GM21723 (cell line): ENCODE measurements around the gene PCDHA2.
"Not testable (repeated sequence)": the region's sequence is repeated elsewhere in the genome, so short reads cannot be mapped to it uniquely, and the experiment has no call there.

Experiments used
- ATAC-seq: cut with Tn5 transposase; IDR thresholded peaks from one replicate; pipeline ENCODE4 v1.9.1; 2021; ENCODE audit warnings: mild to moderate bottlenecking, moderate library complexity; ENCODE audit not compliant: unreplicated experiment

PCDHA2 gene

DNA sequence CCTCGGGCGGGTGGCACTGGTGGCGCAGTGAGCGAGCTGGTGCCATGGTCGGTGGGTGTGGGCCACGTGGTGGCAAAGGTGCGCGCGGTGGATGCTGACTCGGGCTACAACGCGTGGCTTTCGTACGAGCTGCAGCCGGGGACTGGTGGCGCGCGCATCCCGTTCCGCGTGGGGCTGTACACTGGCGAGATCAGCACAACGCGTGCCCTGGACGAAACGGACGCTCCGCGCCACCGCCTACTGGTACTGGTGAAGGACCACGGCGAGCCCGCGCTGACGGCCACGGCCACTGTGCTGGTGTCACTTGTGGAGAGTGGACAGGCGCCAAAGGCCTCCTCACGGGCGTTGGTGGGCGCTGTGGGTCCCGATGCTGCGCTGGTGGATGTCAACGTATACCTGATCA lies 14.2 kb downstream of the PCDHA2 start:
- ATAC-seq = no peak

- no peak for ATAC-seq
Measured at GRCh38 chr5:140821375-140822280, 27.0 kb downstream of the PCDHA2 start, which contains the start of gene PCDHA5. Gene PCDHA5 (plus strand): TSS chr5:140821613.

GRCh38 chr5:140822281-140822629 lies 27.6 kb downstream of the PCDHA2 start:
- ATAC-seq = no peak

- not testable (repeated sequence) for ATAC-seq
Measured at GRCh38 chr5:140822969-140823368, 28.3 kb downstream of the PCDHA2 start.

DNA sequence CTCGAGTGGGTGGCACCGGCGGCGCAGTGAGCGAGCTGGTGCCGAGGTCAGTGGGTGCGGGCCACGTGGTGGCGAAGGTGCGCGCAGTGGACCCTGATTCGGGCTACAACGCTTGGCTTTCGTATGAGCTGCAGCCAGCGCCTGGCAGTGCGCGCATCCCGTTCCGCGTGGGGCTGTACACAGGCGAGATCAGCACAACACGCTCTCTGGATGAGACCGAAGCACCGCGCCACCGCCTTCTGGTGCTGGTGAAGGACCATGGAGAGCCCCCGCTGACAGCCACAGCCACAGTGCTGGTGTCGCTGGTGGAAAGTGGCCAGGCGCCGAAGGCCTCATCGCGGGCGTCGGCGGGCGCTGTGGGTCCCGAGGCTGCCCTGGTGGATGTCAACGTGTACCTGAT lies 28.8 kb downstream of the PCDHA2 start:
- no peak for ATAC-seq

DNA sequence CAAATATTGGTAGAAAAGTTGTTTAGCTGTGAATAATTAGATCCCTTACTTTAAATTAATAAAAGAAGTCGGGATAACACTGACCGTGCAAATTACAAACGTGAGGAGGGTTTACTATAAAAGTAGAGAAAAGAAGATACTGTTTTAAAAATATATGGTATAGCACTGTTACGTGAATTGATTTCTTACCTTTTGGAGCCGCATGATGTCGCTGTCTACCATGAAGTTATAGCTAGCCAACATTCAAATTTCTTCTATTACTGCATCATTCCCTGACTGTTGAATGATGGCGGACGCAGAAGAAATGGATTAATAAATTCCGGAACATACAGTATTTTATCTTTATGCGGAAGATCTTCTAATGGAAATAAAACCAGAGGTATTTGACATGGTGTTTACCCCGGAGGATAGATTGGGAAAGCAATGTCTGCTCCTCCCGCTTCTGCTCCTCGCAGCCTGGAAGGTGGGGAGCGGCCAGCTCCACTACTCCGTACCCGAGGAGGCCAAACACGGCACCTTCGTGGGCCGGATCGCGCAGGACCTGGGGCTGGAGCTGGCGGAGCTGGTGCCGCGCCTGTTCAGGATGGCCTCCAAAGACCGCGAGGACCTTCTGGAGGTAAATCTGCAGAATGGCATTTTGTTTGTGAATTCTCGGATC lies 33.2 kb downstream of the PCDHA2 start, which contains the start of gene PCDHA6:
TSS of gene PCDHA6 (plus strand) at position 257 of the 658 bp plus-strand sequence. CDS start at position 389, 132 bp downstream.
- no peak for ATAC-seq

DNA sequence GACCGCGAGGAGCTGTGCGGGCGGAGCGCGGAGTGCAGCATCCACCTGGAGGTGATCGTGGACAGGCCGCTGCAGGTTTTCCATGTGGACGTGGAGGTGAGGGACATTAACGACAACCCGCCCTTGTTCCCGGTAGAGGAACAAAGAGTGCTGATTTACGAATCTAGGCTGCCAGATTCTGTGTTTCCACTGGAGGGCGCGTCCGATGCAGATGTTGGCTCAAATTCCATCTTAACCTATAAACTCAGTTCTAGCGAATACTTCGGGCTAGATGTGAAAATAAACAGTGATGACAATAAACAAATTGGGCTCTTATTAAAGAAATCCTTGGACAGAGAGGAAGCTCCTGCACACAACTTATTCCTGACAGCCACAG lies 33.7 kb downstream of the PCDHA2 start:
- no peak for ATAC-seq

GRCh38 chr5:140829511-140830501 lies 35.2 kb downstream of the PCDHA2 start:
- ATAC-seq = not testable (repeated sequence)

DNA sequence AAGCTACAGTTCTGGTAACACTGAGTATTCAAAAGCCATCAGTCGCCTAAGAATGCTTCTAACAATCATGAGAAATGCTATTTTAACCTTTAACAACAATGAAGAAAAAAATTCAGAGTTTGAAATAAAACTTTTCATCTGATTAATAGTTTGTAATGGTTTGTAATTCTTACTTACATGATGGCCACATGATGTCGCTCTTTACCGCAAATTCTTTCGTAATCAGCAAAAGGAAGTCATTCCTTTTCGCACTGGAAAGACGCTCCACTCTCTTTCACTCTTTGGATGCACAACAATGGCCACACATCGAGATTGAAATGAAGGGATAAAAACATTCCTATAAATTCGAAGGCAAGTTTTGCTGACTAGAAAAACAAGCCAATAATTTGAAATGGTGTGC lies 39.3 kb downstream of the PCDHA2 start, which contains the start of gene PCDHA7:
TSS of gene PCDHA7 (plus strand) at position 277 of the 400 bp plus-strand sequence. CDS start at position 392, 115 bp downstream.
- ATAC-seq = no peak

- ATAC-seq = not testable (repeated sequence)
Measured at GRCh38 chr5:140834439-140835008, 39.9 kb downstream of the PCDHA2 start.

GRCh38 chr5:140835622-140836510 lies 41.2 kb downstream of the PCDHA2 start:
- ATAC-seq = no peak

- no peak for ATAC-seq
Measured at GRCh38 chr5:140840978-140841962, 46.6 kb downstream of the PCDHA2 start, which contains the start of gene PCDHA8. Gene PCDHA8 (plus strand): TSS chr5:140841187. CDS start chr5:140841322, 135 bp downstream.

DNA sequence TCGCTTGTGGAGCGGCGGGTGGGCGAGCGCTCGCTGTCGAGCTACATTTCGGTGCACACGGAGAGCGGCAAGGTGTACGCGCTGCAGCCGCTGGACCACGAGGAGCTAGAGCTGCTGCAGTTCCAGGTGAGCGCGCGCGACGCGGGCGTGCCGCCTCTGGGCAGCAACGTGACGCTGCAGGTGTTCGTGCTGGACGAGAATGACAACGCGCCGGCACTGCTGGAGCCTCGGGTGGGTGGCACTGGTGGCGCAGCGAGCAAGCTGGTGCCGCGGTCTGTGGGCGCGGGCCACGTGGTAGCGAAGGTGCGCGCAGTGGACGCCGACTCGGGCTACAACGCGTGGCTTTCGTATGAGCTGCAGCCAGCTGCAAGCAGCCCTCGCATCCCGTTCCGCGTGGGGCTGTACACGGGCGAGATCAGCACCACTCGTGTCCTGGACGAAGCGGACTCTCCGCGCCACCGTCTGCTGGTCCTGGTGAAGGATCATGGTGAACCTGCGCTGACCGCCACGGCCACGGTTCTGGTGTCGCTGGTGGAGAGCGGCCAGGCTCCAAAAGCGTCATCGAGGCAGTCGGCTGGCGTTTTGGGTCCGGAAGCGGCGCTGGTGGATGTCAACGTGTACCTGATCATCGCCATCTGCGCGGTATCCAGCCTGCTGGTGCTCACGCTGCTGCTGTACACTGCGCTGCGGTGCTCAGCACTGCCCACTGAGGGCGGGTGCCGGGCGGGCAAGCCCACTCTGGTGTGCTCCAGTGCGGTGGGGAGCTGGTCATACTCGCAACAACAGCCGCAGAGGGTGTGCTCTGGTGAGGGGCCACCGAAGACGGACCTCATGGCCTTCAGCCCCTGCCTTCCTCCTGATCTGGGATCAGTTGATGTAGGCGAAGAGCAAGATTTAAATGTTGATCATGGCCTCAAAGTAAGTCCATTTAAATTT lies 48.4 kb downstream of the PCDHA2 start:
- no peak for ATAC-seq
